Small intestine (tissue), 7 donors: ENCODE data around the gene LPP. TPM values are rescaled to one million over a fixed set of nuclear protein-coding genes. Genes with fewer than 3 reads are reported as not detected.

Experiments used
- DNase-seq, 2 donors: peaks; one replicate each; pipeline versions ENCODE4 v3.0.0 to v3.0.0-alpha.2; 2013
- FAIRE-seq: peaks from 2 replicates; lab custom pipeline; 2012; peaks lifted over from hg19 to GRCh38; lab: Jason Lieb, UNC
- H3K27ac ChIP-seq, 3 donors: one replicate each; pipeline ENCODE4 v1.5.1; 2013; ENCODE audit warnings: low read length in 2 of 3, mild to moderate bottlenecking in 2 of 3, control low read depth in 1 of 3, inconsistent platforms in 1 of 3, low read depth in 1 of 3, moderate library complexity in 1 of 3
- H3K27me3 ChIP-seq, 3 donors: one replicate each; pipeline ENCODE4 v1.6.1; 2013; ENCODE audit warnings: low read length in 3 of 3, inconsistent platforms in 1 of 3; ENCODE audit not compliant: control insufficient read depth in 3 of 3, insufficient read depth in 3 of 3
- H3K36me3 ChIP-seq, 3 donors: one replicate each; pipeline ENCODE4 v1.6.1; 2013; ENCODE audit warnings: low read length in 3 of 3, inconsistent platforms in 1 of 3, low read depth in 1 of 3, mild to moderate bottlenecking in 1 of 3, moderate library complexity in 1 of 3; ENCODE audit not compliant: control insufficient read depth in 3 of 3, insufficient read depth in 2 of 3
- H3K4me1 ChIP-seq, 3 donors: one replicate each; pipeline ENCODE4 v1.6.1; 2013; ENCODE audit warnings: low read length in 2 of 3, inconsistent platforms in 1 of 3, low read depth in 1 of 3, mild to moderate bottlenecking in 1 of 3, moderate library complexity in 1 of 3; ENCODE audit not compliant: control insufficient read depth in 3 of 3, insufficient read depth in 2 of 3
- H3K4me3 ChIP-seq, 3 donors: one replicate each; pipeline ENCODE4 v1.5.1; 2013; ENCODE audit warnings: low read length in 3 of 3, control low read depth in 1 of 3, inconsistent platforms in 1 of 3, low read depth in 1 of 3, mild to moderate bottlenecking in 1 of 3, moderate library complexity in 1 of 3
- H3K9me3 ChIP-seq, 2 donors: one replicate each; pipeline ENCODE4 v1.6.1; 2013; ENCODE audit warnings: low read depth in 1 of 2, low read length in 1 of 2; ENCODE audit not compliant: control insufficient read depth in 2 of 2, insufficient read depth in 1 of 2
- WGBS, 3 donors: extraction: QIAGEN DNeasy Blood & Tissue Kit; methylation state at CpG; one replicate each; pipeline ENCODE4 v1.1.7; 2013; 5-methylcytosine and 5-hydroxymethylcytosine counted together
- polyA plus RNA-seq, 4 donors: library from polyadenylated mRNA; stranded (reverse) in 3 of 4; unstranded in 1 of 4; fragments of 200-250 nt in 3 of 4; fragments of 120-200 nt in 1 of 4; gene quantifications; one replicate each; pipeline versions ENCODE4 v1.2.1 to v1.2.3, GENCODE V29; 2013
- donor health status: healthy with polysubstance abuse.
- donor health status: control.
- donor health status: control.
- donor health status: Bipolar disorder and iron deficiency.
- donor health status: healthy.

LPP gene
- polyA plus RNA-seq, 4 donors, result 5.4 to 35.8 (median 12.4) TPM

DNA sequence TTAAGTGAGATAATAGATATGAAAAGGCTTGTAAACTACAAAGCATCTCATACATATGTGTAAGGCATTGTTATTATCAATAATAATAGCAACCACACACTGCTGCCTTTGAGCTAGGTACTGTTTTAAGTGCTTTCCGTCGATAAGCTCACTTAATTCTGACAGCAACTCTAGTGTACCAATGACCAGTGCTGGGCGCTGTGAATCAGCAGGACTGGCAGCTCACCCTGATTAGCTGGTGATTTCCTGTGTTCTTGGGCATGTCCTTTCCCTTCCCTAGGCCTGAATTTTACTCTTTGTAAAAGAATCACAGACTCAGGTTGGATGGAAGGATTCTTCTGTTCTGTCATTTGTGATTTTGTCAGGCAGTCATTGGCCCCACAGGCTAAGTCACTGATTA lies 215.6 kb downstream of the LPP start:
- Histone ChIP-seq H3K4me3 (no peak overlapping the region), H3K4me1 (peaks cover 0 to 2% (median 0%) of the 10 kb centered on the region in 3 donors), H3K9me3 (no peaks in the 10 kb centered on the region), H3K27ac (no peak overlapping the region), H3K27me3 (no peaks in the 10 kb centered on the region), H3K36me3 (peaks cover 0 to 2% (median 2%) of the 10 kb centered on the region in 3 donors)
- FAIRE-seq (no peak), DNase-seq (no peak)
- 97 to 98% (median 98%) methylated on average over 3 of the region's 3 CpGs for WGBS, 3 donors

DNA sequence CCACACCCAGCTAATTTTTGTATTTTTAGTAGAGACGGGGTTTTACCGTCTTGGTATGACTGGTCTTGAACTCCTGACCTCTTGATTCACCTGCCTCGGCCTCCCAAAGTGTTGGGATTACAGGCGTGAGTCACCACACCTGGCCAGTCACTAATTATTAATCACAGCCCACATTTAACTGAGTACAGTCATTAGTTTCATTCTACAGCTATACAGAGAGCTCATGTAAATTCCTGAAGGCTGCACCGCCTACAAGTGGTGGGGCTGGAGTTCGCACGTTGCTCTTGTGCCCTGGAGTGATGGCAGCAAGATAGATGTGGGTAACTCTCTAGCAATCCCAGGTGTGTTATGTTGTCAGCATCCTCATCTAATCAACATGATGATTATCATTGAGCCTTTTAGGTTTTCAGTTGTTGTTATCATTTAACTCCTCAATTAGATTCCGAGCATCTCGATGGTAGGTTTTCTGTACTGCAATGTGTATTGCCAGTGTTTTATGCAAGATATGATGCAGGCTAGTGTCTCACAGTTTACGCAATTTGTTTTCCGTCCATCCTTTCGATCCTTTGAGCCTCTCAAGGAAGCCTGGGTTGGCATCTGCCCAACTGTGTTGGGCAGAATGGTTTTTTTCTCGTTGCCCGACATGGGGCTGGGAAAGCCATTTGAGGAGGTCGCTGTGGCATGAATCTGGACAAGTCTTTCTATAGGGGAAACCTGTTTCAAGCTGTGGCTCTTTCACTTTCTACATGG lies 216.3 kb downstream of the LPP start:
- WGBS, 3 donors, result 71 to 83% (median 77%) methylated on average over 15 of the region's 15 CpGs
- Histone ChIP-seq H3K9me3 (no peaks in the 10 kb centered on the region), H3K27ac (no peak overlapping the region), H3K4me1 (peaks cover 0 to 2% (median 0%) of the 10 kb centered on the region in 3 donors), H3K27me3 (no peaks in the 10 kb centered on the region), H3K36me3 (peaks cover 0 to 2% (median 2%) of the 10 kb centered on the region in 3 donors), H3K4me3 (no peak overlapping the region)
- FAIRE-seq (no peak), DNase-seq (peak in 1 of 2 donors; percentile 51)

DNA sequence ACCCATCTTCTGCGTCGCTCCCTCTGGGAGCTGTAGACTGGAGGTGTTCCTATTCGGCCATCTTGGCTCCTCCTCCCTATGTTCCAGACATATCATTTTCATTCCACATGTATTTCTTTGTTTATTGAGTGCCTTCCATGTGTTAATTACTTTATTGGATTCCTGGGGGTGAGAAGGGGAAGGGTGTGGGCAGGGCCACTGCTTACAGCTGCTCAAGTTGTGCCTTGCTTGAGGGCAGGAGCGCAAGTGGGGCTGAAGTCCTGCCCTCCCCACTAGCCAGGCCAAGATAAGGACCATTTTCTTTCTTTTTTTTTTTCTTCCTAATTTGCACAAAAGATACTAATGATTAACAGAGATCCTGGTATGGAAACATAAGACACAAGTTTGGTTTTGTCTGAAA lies 224.8 kb downstream of the LPP start:
- DNase-seq (peak in 1 of 2 donors; percentile 86), FAIRE-seq (no peak)
- Histone ChIP-seq H3K27me3 (no peaks in the 10 kb centered on the region), H3K9me3 (peaks cover 0 to 8% of the 10 kb centered on the region in 2 donors), H3K36me3 (peaks cover 0 to 6% (median 0%) of the 10 kb centered on the region in 3 donors), H3K4me3 (no peak overlapping the region), H3K27ac (no peak overlapping the region), H3K4me1 (no peaks in the 10 kb centered on the region)
- WGBS, 3 donors, result 57 to 84% (median 65%) methylated on average over 4 of the region's 4 CpGs

DNA sequence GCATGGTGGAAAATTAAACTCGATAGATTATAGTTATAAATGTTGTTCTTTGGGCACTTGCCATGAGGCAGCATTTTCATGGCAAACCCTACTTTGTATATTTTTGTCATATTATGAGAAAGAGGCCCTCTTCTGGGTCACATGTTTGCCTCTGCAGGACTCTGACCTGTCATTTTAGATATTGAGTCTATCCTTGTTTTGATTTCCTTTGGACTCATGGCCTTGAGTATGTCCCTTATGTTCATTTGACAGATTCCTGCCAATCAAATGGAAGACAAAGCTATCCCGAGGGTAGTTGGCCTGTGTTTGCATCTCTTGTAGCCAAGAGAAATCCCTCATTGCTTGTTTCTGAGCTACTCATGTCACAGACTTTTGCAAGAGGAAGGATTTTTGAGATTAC lies 226.3 kb downstream of the LPP start:
- Histone ChIP-seq H3K27ac (no peak overlapping the region), H3K36me3 (peaks cover 0 to 6% (median 0%) of the 10 kb centered on the region in 3 donors), H3K27me3 (no peaks in the 10 kb centered on the region), H3K4me1 (peaks cover 0 to under 1% (median 0%) of the 10 kb centered on the region in 3 donors), H3K9me3 (peaks cover 0 to 8% of the 10 kb centered on the region in 2 donors), H3K4me3 (no peak overlapping the region)
- WGBS, 3 donors, result 47 to 60% (median 57%) methylated on average over 2 of the region's 2 CpGs
- DNase-seq, result peak in 1 of 2 donors; percentile 19
- no peak for FAIRE-seq

DNA sequence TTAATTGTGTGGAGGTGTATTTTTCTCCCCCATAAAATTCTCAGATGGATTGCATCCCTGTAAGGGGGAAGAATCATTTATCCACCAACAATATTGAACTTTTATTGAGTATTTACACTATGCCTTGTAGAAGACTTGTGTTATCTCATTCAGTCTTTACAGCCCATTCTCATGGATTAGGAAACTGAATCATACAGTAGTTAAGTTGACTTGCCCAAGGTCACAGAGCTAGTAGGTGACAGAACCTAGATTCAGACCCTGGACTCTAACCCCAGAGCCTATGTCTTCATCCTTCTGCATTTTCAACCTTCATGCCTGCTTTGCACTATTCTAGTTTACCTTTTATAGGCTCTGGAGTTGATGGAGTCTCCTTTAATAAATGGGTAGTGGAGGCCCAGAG lies 226.8 kb downstream of the LPP start:
- Histone ChIP-seq H3K4me3 (no peak overlapping the region), H3K27me3 (no peaks in the 10 kb centered on the region), H3K36me3 (peaks cover 0 to 6% (median 0%) of the 10 kb centered on the region in 3 donors), H3K27ac (no peak overlapping the region), H3K9me3 (peaks cover 0 to 8% of the 10 kb centered on the region in 2 donors), H3K4me1 (peaks cover 0 to 4% (median 0%) of the 10 kb centered on the region in 3 donors)
- DNase-seq (peak in 1 of 2 donors; percentile 78), FAIRE-seq (no peak)

GRCh38 chr3:188383748-188384147 lies 229.8 kb downstream of the LPP start:
- H3K4me1 ChIP-seq, result peaks cover 0 to 4% (median 0%) of the 10 kb centered on the region in 3 donors
- H3K9me3 ChIP-seq, result peaks cover 0 to 1% of the 10 kb centered on the region in 2 donors
- DNase-seq (no peak), FAIRE-seq (no peak)
- H3K36me3 ChIP-seq, result peaks cover 0 to 1% (median 0%) of the 10 kb centered on the region in 3 donors
- WGBS, 3 donors, result 69 to 85% (median 71%) methylated on average over 3 of the region's 3 CpGs
- no peaks in the 10 kb centered on the region for H3K27me3 ChIP-seq
- H3K4me3 ChIP-seq, result no peak overlapping the region
- no peak overlapping the region for H3K27ac ChIP-seq

- no peak overlapping the region for H3K4me3 ChIP-seq
- H3K36me3 ChIP-seq, result no peaks in the 10 kb centered on the region
- no peak for DNase-seq
- H3K9me3 ChIP-seq, result no peaks in the 10 kb centered on the region
- H3K4me1 ChIP-seq, result peaks cover 0 to 10% (median 4%) of the 10 kb centered on the region in 3 donors
- WGBS, 3 donors, result 77 to 86% (median 78%) methylated on average over 4 of the region's 4 CpGs
- H3K27me3 ChIP-seq, result no peaks in the 10 kb centered on the region
- H3K27ac ChIP-seq, result no peak overlapping the region
- no peak for FAIRE-seq
These were observed 231.3 kb downstream of the LPP start for GRCh38 chr3:188385295-188385694.

GRCh38 chr3:188389711-188390342 lies 235.9 kb downstream of the LPP start:
- DNase-seq, result peak; percentile 40 to 41
- H3K9me3 ChIP-seq, result no peaks in the 10 kb centered on the region
- H3K27me3 ChIP-seq, result no peaks in the 10 kb centered on the region
- peak overlapping the region in 1 of 3 donors; percentile 65 for H3K27ac ChIP-seq
- no peak for FAIRE-seq
- 48 to 57% (median 57%) methylated on average over 5 of the region's 5 CpGs for WGBS, 3 donors
- no peak overlapping the region for H3K4me3 ChIP-seq
- H3K4me1 ChIP-seq, result peaks cover 0 to 14% (median 4%) of the 10 kb centered on the region in 3 donors
- H3K36me3 ChIP-seq, result peaks cover 0 to 3% (median 0%) of the 10 kb centered on the region in 3 donors
